Stimulated activated CD8-positive, alpha-beta memory T cell treated with anti-CD3 and anti-CD28 coated beads, Interleukin-4, amount 100 ng/mL, for 4 hours (primary cell): ENCODE data around the gene TRABD2B.
A peak's percentile ranks its signal among the peaks of the same experiment; 100 is the strongest.

Experiments
- DNase-seq, 2 donors: peaks; one replicate each; pipeline ENCODE4 v3.0.0-alpha.2; 2020; ENCODE audit warnings: low read depth in 2 of 2, low spot score in 1 of 2

Gene TRABD2B

DNA sequence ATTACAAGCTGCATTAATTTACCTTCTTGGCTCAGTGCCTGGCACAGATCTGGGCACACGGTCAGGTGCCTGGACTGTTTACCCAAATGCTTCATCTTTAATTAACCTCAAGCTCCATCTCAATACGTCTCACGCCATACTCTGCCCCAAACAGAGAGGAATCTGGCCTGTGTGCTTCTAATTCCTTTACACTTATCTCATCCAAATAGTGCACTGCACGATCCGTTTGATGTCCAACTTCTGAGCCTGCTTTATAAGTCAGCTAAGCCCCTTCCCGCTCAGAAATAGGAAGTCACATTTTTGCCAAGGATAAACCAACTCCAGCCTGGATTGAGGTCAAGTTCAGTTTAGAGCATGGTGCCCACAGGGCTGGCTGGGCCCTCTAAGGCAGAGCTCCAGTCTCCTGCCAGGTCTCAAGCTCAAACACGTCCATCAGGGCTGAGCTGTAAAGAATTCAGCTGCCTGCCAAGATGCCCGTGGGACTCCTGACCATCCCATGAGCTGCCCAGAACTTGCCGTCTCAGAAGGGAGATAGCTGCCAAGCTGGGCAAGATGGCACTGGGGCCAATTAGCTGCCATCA, 233.5 kb downstream of the TRABD2B start:
- no peak for DNase-seq

- DNase-seq: no peak
These were observed 235.2 kb downstream of the TRABD2B start for GRCh38 chr1:47761974-47762373.

DNA sequence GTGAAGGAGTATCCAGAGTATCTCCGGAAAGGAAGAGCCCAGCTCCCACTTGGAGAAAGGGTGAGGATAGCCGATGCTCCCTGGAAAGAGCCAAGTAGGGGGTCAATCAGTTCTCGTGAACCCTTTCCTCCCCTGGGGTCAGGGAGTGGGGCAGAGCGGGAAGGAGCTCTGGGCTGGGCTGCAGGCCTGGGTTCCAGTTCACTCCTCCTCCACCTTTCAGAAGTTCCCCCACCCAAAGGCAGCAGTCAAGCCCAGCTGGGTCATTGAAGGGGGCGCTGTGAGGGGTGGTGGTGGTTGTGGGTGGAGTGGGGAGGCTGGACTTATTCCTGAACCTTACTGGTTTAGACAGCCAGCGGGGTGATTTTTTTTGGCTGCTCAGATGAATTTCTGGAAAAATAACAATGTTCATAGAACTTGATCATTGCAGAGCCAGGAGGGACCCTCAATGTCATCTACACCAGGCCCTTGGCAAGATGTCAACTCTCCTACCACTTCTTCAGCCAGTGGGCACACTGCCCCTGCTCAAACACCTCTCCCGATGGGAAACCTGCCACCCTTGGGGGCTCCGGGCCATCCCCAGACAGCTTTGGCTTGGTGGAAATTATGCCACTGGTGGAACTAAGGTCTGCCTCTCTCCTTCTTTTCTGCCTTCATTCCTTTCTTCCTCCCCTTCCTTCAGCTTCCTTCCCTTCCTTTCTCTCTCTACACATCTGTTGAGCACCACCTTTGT, 235.8 kb downstream of the TRABD2B start:
- no peak for DNase-seq

- no peak for DNase-seq
These were observed 237.1 kb downstream of the TRABD2B start for GRCh38 chr1:47759936-47760629.

GRCh38 chr1:47759251-47759935, 237.8 kb downstream of the TRABD2B start:
- DNase-seq: no peak

DNA sequence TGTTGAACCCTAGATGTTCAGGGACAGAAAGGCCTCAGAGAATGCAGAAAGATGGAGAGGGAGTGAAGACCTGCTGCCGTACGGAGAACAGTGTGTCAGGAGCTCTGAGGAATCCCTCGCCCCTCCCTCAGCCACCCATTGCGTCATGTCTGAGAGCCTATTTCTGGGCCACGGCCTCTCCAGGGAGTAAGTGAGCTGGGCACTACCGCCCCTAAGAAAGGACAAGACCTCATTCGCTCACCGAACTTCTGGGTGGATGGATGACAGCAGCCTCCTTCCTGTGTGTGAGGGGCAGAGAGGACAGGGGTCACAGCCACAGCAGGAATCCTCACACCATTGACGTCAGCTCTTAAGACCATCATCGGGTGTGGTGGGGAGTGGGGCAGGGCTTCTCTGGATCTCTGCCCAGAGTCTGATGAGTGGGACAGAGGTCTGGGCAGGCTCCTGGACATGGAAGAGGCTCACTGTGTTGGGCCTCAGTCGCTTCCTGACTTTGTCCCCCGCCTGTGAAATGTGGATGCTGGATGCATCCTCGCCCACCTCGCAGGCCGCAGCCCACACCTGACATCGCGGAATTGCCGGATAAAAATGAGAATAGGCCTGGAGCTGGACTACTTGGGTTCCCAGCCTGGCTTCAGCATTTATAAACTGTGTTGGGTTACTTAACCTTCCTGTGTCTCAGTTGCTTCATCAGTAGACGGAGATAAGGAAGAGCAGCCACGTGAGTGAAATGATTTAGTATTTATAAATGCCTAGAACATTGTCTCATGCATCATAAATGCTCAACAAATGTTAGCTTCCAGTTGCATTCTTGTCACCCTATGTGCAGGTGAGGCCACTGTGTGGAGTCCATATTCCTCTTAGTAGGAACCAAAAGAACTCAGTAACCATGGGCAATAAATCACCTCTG, 238.6 kb downstream of the TRABD2B start:
- no peak for DNase-seq

- no peak for DNase-seq
These were observed 239.8 kb downstream of the TRABD2B start for GRCh38 chr1:47757226-47757975.

DNA sequence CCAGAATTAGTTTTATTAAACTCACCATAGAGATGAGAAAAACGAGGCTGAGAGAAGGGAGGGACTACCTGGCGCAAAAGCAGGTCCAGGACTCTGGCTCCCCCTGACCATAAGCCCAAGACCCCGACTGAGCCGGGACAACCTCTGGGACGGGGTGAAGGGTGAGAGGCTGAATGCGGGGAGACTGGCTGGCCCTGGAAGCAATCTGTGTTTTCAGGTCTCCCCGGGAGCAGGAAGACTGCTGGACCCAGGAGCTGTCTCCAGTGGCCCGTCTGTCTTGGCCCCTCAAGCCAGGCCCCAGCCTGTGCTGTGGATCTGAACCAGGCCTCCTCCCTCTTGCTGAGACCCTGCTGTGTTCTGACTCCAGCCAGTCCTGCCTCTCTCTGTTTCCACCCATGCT, 240.8 kb downstream of the TRABD2B start:
- no peak for DNase-seq

DNA sequence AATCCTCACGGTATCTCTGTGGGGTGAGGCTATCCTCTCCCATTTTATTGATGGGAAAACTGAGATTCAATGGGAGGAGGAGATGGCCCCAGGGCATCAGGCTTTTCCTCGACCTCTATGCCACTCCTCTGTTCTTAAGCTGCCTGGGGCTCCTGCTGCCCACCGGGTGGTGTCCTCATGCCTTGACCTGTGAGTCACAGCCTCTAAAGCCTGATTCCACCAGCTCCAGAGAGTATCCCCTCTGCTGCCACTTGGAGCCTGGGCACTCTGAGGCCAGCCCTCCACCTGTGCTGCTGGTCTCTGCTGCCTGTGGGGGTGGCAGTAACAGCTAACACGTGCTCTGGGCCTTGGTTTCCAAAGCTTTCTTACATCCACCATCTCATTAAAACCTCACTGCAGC, 241.2 kb downstream of the TRABD2B start:
- DNase-seq: no peak

DNA sequence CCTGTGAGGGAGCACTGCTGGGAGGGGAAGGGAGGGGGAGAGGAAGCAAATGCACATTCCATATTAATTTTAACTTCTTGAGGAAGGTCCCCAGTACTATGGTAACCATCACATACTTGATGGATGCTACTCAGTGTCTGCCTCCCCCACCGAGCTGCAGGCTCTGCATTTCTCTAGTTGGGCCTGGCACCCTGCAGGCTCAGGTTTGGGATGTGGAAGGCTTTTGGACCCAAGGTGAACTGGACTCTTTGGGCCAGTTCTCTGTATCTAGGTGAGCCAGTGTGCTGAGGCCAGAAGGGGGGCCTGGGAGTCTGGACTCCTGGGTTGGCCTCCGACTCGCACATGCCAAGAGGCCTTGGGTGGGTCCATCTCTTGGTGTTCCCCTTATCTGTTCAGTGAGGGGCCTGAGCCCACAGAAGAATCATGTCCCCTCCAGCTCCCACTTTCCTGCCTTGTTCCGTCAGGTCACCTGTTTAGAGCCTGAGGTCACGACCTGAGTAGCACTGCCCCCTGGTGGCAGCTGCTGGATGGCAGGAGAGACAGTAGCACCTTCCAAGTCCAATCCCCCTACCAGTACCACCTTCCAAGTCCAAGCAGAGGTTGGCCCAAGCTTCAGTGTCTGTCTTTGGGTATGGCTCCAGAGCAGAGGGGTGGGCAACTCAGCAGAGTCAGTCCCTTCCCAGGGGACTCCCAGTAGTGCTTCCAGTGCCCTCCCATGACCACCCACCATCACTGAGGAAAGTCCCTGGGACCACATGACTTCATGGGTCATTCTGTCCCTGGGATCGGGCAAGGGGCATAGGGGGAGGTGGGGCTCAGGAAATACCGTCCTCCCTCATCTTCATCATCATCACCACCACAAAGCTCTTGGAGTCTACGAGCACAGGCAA, 241.8 kb downstream of the TRABD2B start:
- DNase-seq: peak in 1 of 2 donors; percentile 12

DNA sequence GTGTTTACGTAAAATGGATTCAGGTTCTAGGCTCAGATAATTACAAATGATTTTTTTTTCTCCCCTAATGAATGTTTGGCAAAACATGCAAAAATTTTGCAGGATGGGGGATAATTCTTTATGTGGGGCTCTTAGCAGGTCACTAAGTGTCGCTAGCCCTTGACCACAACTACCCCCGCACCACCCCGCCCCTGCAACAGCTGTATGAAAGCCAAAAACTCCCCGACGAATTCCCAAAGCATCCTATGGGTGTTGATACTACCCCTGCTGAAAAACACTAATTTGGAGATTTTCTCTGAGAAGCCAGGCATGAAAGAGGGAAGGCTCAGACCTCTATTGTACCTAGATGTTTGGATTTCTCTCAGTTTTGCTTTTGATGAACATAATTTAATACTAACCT, 243.0 kb downstream of the TRABD2B start:
- no peak for DNase-seq

DNA sequence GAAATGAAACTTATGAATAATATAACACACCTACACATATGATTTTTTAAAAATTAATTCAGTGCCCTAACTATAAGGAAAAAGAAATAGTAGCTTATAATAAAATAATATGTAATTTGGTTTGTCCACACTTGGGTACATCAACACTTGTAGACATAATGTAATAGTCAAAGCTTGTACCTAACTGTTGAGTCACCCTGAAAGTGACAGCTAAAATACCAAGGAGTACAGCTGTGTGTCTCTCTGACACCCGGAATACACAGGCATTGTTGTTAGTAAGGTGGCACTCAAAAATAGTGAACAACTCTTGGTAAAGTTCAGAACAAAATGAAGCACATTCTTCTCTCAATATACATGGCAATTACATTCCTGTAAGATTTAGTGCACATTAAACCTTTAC, 243.4 kb downstream of the TRABD2B start:
- no peak for DNase-seq

GRCh38 chr1:47752559-47752958, 244.6 kb downstream of the TRABD2B start:
- DNase-seq: no peak

GRCh38 chr1:47751996-47752451, 245.2 kb downstream of the TRABD2B start:
- no peak for DNase-seq

DNA sequence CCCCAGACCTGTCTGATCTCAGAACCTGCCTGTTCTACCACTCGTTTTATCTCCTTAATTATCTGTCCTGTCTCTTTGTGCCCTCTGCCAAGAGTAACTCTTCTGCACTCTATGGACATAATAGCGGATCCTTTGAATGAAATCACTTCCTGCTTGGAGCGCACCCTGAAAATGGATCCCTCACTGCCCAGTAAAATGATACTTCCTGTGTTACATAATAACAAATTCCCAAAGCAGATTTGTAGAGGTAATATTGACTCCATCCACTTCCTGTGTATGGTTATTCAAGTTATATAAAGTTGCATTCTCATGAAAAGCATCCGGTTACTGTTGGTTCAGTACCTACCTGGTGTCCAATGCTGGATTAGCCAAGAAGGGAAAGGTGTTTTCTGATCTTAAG, 246.0 kb downstream of the TRABD2B start:
- DNase-seq: no peak

- DNase-seq: no peak
These were observed 251.2 kb downstream of the TRABD2B start for GRCh38 chr1:47745715-47746609.

- DNase-seq: no peak
These were observed 254.1 kb downstream of the TRABD2B start for GRCh38 chr1:47742890-47743760.
